RWPE1 (cell line): ENCODE results near the gene SOX5.
"Not testable (repeated sequence)": the region's sequence is repeated elsewhere in the genome, so short reads cannot be mapped to it uniquely, and the experiment has no call there.

ENCODE experiments used
- CTCF ChIA-PET: fragments of 350-600 bp; sonication (Branson Sonifier 250); formaldehyde crosslinking; extraction: SDS; loops from one replicate; lab custom pipeline; 2021; lab: Yijun Ruan, JAX
- POLR2A ChIA-PET: fragments of 400-600 bp; formaldehyde crosslinking; extraction: SDS; loops from one replicate; lab custom pipeline; 2020; ENCODE audit warnings: antibody characterized with exemption; ENCODE audit not compliant: low non-redundant PET; lab: Yijun Ruan, JAX
- DNase-seq: peaks from one replicate; pipeline ENCODE4 v3.0.0; 2012; ENCODE audit warnings: low spot score
- H3K27ac ChIP-seq: fragments of 450-650 bp; 2 replicates; pipeline ENCODE4 v1.5.1; 2017
- CTCF ChIP-seq: fragments of 450-650 bp; conservative IDR thresholded peaks from 2 replicates; pipeline ENCODE4 v1.5.1; 2017; ENCODE audit warnings: low read depth, mild to moderate bottlenecking

SOX5 gene

GRCh38 chr12:23731493-23731892, 218.0 kb downstream of the SOX5 start:
- TF ChIP-seq CTCF, result no peak
- H3K27ac ChIP-seq, result no peak overlapping the region
- POLR2A ChIA-PET, result no interaction called here
- no peak for DNase-seq
- CTCF ChIA-PET, result no interaction called here

GRCh38 chr12:23731035-23731434, 218.4 kb downstream of the SOX5 start:
- POLR2A ChIA-PET, result no interaction called here
- no peak for TF ChIP-seq CTCF
- no peak for DNase-seq
- CTCF ChIA-PET, result no interaction called here
- no peak overlapping the region for H3K27ac ChIP-seq

- no peak for TF ChIP-seq CTCF
- POLR2A ChIA-PET, result no interaction called here
Observed at GRCh38 chr12:23729359-23729758, 220.1 kb downstream of the SOX5 start.

GRCh38 chr12:23726646-23727045, 222.8 kb downstream of the SOX5 start:
- no peak for TF ChIP-seq CTCF
- ChIA-PET CTCF (no interaction called here), POLR2A (no interaction called here)
- DNase-seq, result no peak
- H3K27ac ChIP-seq, result no peak overlapping the region

More at GRCh38 chr12:23729359-23729758, 220.1 kb downstream of the SOX5 start:
- no peak overlapping the region for H3K27ac ChIP-seq
- DNase-seq, result peak; percentile 3
- CTCF ChIA-PET, result interaction anchor here (0.6 kb wide), 1 partner anchor 300 kb away, joined by 3 read pairs; no protein-coding TSS in a partner anchor

- ChIA-PET CTCF (no interaction called here), POLR2A (no interaction called here)
- H3K27ac ChIP-seq, result no peak overlapping the region
- TF ChIP-seq CTCF, result no peak
- DNase-seq, result no peak
Observed at GRCh38 chr12:23722655-23723054, 226.8 kb downstream of the SOX5 start.

- no peak overlapping the region for H3K27ac ChIP-seq
- DNase-seq, result no peak
- no peak for TF ChIP-seq CTCF
- ChIA-PET CTCF (no interaction called here), POLR2A (no interaction called here)
Observed at GRCh38 chr12:23721268-23721667, 228.2 kb downstream of the SOX5 start.

- ChIA-PET CTCF (no interaction called here), POLR2A (no interaction called here)
- no peak overlapping the region for H3K27ac ChIP-seq
- no peak for TF ChIP-seq CTCF
- no peak for DNase-seq
Observed at GRCh38 chr12:23719493-23719892, 230.0 kb downstream of the SOX5 start.

GRCh38 chr12:23710361-23710760, 239.1 kb downstream of the SOX5 start:
- CTCF ChIA-PET, result interaction anchor here (0.6 kb wide), 1 partner anchor 12 kb away, joined by 3 read pairs; no protein-coding TSS in a partner anchor
- H3K27ac ChIP-seq, POLR2A ChIA-PET, DNase-seq: not testable (repeated sequence)
